Suppressor macrophage treated with lipopolysaccharide for 4 hours (primary cell): ENCODE measurements around the gene WDR43.
"Not testable (repeated sequence)": the region's sequence is repeated elsewhere in the genome, so short reads cannot be mapped to it uniquely, and the experiment has no call there.

ENCODE experiments used
- DNase-seq: peaks from one replicate; pipeline ENCODE4 v3.0.0-alpha.2; 2020

The WDR43 gene

DNA sequence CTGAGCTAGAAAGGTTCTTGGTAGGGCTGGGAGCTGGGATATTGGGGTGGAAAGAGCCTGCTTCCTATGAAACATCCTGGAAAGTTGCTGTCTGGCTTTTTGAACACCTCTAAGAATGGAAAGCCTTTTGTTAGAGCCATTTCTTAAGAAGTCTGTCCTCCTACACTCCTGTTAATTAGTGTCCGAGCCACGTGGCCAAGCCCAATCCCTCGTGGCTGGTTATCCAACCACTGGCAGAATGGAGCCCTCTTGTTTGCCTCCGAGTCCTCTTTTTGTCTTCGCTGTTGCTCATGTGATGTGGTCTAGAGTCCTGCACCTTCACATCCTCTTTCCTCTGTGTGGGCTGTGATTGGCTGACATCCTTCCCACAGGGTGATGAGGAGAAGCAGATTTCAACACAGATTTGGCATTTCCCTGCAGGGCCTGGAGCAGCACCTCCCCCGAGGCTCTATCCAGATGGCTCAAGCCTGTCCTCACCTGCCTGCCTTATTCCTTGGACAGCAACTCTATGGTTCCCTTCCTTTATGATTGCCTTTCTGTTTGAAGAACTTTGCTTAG is 78.4 kb downstream of the WDR43 start:
- DNase-seq: peak; percentile 70

GRCh38 chr2:28974252-28974651 is 79.8 kb downstream of the WDR43 start:
- DNase-seq: no peak

DNA sequence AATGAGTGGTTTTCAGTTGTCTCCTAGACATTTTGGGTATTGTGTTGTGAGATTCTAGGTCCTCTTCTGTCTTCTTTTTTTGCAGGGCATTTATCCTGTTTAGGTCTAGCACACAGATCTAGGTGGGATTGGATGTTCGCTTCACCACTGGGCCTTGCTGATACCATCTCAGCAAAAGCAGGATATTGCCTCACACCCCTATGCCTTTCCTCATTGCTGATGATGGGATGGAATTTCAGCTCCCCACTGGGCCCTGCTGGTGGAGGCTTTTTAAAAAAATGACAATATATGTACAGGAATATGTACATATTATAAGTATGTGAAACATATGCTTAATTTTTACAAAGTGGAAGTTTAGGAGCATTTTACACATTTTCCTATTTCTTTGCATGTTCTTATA is 81.2 kb downstream of the WDR43 start:
- DNase-seq: no peak

GRCh38 chr2:28976584-28976983 is 82.1 kb downstream of the WDR43 start:
- no peak for DNase-seq

GRCh38 chr2:28977176-28977875 is 82.9 kb downstream of the WDR43 start:
- no peak for DNase-seq

- not testable (repeated sequence) for DNase-seq
Observed at GRCh38 chr2:28978001-28978400, 83.5 kb downstream of the WDR43 start.

GRCh38 chr2:28978606-28979005 is 84.1 kb downstream of the WDR43 start:
- DNase-seq: no peak

DNA sequence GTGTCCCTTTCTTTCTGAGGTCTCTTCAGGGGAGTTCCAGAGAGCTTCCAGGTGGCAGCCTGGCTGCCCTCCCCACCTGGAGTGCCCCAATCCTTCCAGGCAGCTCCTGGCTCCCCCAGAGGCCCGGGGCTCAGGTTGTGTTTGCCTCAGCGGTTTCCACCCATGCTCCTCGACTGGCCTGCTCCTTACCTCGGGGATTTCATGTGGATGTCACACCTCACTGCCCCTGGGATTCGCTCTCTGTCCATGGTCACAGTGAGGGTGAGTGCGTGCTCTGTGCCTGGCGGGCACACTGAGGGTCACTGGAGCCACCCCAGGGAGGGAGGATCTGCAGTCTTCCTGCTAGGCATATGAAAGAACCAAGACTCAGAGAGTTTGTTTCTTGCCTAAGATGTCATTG is 84.6 kb downstream of the WDR43 start:
- no peak for DNase-seq

DNA sequence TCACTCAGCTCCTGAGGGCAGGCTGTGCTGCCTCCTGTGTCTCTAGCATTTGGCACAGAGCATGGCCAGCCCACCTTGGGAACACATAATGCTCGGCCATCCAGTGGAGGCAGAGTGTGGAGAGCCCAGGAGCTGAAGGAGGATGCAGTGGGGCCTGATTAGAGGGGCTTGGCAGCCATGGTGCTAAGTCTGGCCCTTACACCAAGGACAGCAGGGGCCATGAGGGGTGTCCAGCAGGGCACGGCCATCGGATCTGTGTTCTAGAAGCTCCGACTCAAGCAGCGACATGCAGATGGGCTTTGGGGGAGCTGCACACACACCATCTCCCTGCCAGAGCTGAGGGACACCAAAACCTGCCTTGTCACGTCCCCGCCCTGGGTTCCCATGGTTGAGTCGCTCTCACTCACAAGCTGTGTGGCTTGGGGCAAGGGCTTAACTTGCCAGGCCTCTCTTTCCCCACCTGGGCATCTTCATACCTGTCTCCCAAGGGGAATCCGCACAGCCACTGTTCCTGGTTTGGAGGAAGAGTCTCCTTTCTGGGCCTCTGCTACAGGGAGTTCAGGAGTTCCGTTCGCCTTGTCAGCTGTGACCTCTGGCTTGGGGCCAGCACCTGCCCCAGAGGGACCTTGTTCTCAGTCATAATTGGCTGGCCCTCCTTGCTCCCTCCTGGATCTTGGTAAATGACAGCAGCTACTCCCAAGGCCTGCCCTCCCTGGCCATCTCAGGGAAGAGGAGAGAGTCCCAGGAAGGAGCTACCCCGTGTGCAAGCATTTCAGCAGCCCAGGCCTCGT is 85.3 kb downstream of the WDR43 start:
- no peak for DNase-seq

- no peak for DNase-seq
Observed at GRCh38 chr2:28980368-28981015, 86.0 kb downstream of the WDR43 start.

DNA sequence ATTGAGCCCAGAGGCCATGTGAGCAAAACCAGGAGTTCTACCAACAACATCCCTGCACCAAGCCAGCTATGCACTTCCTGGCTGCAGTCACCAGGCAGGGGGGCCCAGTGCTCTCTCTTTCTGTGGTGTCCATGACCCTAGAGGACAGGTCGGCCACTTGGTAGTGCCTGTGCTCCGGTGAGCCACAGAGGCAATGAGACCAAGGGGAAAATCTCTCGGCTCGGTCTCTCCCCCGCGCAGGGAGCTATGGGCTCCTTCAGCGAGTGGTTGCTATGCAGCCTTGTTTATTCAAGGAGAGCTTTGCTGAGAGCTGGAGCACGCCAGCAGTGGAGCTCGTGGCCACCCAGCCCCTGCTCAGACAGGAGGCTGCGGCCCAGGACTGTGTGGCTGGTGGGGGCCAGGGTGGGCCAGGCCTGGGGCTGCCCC is 86.6 kb downstream of the WDR43 start, which contains the start of gene TOGARAM2:
Gene TOGARAM2 (plus strand): TSS at position 283 of the 426 bp plus-strand sequence. CDS start 13,537 bp downstream, outside the sequence.
- DNase-seq: no peak

DNA sequence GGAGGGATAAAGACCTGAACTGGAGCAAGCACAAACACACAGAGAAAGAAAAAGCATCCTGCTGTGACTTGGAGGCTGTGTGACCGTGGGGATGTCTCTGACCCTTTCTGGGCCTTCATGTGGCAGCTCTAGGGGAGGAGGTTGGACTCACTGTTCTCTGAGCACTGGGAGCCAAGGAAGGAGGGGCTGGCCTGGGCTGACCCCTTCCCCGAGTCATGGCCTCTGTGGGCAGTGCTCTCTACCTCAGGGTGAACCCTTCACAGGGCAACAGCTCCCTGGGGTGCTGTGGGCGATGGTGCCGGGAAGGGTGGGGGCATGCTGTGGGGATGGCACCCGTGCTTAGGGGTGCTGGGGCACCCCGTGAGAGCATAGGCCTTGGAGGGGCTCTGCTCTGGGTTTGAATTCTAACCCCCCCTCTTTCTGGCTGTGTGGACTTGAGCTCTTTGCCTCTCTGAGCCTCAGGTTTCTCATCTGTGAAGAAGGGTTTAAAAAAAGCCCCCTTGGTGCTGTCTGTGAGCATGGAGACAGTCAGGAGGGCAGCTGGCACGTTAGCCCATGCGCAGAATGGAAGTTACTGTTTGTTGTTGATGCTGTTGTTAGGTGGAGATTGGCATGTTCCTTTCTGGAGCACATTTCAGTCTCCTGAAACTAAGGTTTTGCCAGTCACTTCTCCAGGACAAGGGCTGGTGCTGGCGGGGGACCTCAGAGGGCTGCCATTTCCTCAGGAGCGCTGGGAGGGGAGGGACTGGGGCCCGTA is 87.3 kb downstream of the WDR43 start:
- DNase-seq: no peak

- no peak for DNase-seq
Observed at GRCh38 chr2:28982381-28982950, 88.0 kb downstream of the WDR43 start.

DNA sequence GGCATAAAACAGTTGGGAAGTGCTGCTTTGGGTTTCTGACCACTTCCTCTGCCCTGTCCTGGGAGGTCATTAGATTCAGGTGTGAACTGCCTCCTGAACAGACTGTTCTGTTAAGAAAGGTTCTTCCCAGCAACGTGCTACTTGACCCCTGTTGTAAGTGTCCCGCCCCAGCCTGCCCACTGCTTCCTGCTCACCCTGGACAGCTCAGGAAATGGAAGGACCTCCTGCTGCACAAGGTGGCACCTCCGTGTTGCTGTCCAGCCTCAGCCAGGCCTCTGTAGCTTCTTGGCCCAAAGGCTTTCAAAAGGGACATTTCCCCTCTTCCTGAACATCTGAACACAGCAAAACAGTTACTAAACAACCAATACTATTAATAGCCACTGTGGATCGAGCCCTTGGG is 92.0 kb downstream of the WDR43 start:
- DNase-seq: no peak

DNA sequence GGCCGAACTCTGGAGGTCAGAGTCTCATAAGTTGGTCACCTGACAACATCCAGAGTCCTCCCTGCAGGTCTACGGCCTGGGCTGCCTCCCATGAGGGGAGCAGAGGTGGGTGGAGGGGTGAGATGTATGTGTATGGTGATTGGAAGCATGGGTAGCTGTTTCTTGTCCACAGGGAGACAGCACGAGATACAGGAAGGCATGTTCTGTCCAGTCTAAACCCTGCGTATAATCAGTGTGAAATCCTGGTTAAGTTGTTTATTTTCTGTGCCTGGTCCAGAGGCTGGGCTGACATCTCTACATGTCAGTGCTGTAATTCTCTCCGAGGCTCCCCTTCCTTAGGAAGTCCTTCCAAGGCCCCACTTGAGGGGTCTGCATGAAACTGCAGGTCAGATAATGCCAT is 95.5 kb downstream of the WDR43 start:
- no peak for DNase-seq

DNA sequence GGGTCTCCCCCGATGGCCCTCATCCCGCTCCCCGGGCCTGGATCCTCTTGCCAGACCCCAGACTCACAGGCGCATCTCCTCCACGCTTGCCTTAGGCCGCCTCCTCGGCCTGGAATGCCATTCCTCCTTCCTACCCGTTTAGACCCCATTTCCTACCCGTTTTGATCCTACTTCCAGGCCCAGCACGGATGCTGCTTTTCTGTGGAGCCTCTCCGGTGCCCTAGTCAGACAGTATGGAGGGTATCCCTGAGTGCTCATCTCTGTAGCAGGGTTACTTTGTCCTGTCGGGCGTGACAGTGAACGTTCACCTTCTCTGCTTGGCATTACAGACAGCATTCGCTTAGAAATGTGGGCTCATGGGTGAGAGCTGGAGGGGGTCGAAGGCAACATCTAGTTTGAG is 96.0 kb downstream of the WDR43 start:
- DNase-seq: no peak

DNA sequence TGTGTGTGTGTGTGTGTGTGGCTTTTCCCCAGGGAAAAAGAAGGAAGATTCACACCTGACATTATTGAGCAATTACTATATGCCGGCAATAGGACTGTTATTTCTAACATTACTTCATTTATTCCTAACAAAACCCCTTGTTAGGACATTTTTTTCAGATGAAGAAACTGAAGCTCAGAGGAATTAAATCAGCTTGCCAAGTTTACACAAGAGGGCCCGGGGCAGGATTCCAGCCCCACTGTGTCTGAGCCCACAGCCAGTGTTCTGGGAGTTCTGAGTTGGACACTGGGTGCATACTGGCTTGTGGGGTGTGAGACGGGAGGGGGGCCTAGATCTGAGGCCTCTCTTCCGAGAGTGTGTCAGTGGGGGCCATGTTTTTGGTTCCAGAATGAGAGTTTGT is 96.6 kb downstream of the WDR43 start:
- no peak for DNase-seq

- no peak for DNase-seq
Observed at GRCh38 chr2:28991460-28991859, 97.0 kb downstream of the WDR43 start.

GRCh38 chr2:28993206-28993960 is 98.9 kb downstream of the WDR43 start:
- DNase-seq: no peak

GRCh38 chr2:28994074-28994473 is 99.6 kb downstream of the WDR43 start:
- no peak for DNase-seq

- no peak for DNase-seq
Observed at GRCh38 chr2:28994679-28995078, 100.2 kb downstream of the WDR43 start.
